GM12878 (cell line): Measurements from ENCODE around the gene IFRD2.

ENCODE experiments used
- CTCF ChIP-seq, 3 experiments: IDR thresholded peaks in 2 of 3; conservative IDR thresholded peaks in 1 of 3; 2 replicates each; pipeline ENCODE4 v1.5.1; 2011; ENCODE audit warnings: low read depth in 3 of 3, low read length in 3 of 3, mild to moderate bottlenecking in 3 of 3, control low read depth in 2 of 3, moderate library complexity in 2 of 3, inconsistent platforms in 1 of 3, mixed read lengths in 1 of 3; ENCODE audit not compliant: control insufficient read depth in 2 of 3, insufficient read depth in 1 of 3; ENCODE audit errors: extremely low read depth in 1 of 3
- E2F4 ChIP-seq: IDR thresholded peaks from 2 replicates; pipeline ENCODE4 v1.6.1; 2012; ENCODE audit warnings: low read depth, low read length, improper control_type of control experiment
- POLR2A ChIP-seq: IDR thresholded peaks from 2 replicates; pipeline ENCODE4 v1.6.1; 2011; ENCODE audit warnings: low read depth, mild to moderate bottlenecking, low read length
- RAD51 ChIP-seq: fragments of 450-650 bp; IDR thresholded peaks from 2 replicates; pipeline ENCODE4 v1.6.1; 2016; ENCODE audit warnings: moderate library complexity, mild to moderate bottlenecking, inconsistent platforms
- SIN3A ChIP-seq: IDR thresholded peaks from 2 replicates; pipeline ENCODE4 v1.6.1; 2012; ENCODE audit warnings: low read depth, low read length, improper control_type of control experiment
- SKIL ChIP-seq: fragments of 450-650 bp; IDR thresholded peaks from 2 replicates; pipeline ENCODE4 v1.6.1; 2017; ENCODE audit warnings: mild to moderate bottlenecking, low read depth, inconsistent platforms; ENCODE audit not compliant: poor library complexity, severe bottlenecking
- SMAD1 ChIP-seq: fragments of 450-650 bp; IDR thresholded peaks from 2 replicates; pipeline ENCODE4 v1.6.1; 2018; ENCODE audit warnings: mild to moderate bottlenecking, low read depth; ENCODE audit not compliant: partially characterized antibody
- SP1 ChIP-seq: IDR thresholded peaks from one replicate; pipeline ENCODE4 v1.6.1; 2011; ENCODE audit warnings: low read depth, low read length

GRCh38 chr3:50250514-50250913 lies 41.7 kb downstream of the IFRD2 start:
- TF ChIP-seq SKIL, result no peak
- TF ChIP-seq CTCF (IDR thresholded peaks at IDR 0.05 in 2 of 3, conservative IDR thresholded peaks at IDR 0.05 in 1 of 3; ENCODE audit: control insufficient read depth in 2 of 3, extremely low read depth in 1 of 3, insufficient read depth in 1 of 3, low read depth in 3 of 3, low read length in 3 of 3), result no peak
- TF ChIP-seq SMAD1, result no peak
- no peak for TF ChIP-seq SIN3A
- no peak for TF ChIP-seq POLR2A
- TF ChIP-seq E2F4, result no peak
- no peak for TF ChIP-seq SP1
- no peak for TF ChIP-seq RAD51
